ENCODE data around the gene HS3ST5. TPM values are rescaled to one million over a fixed set of nuclear protein-coding genes. Genes with fewer than 3 reads are reported as not detected.

The HS3ST5 gene, protein sequence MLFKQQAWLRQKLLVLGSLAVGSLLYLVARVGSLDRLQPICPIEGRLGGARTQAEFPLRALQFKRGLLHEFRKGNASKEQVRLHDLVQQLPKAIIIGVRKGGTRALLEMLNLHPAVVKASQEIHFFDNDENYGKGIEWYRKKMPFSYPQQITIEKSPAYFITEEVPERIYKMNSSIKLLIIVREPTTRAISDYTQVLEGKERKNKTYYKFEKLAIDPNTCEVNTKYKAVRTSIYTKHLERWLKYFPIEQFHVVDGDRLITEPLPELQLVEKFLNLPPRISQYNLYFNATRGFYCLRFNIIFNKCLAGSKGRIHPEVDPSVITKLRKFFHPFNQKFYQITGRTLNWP
- not detected for total RNA-seq

DNA sequence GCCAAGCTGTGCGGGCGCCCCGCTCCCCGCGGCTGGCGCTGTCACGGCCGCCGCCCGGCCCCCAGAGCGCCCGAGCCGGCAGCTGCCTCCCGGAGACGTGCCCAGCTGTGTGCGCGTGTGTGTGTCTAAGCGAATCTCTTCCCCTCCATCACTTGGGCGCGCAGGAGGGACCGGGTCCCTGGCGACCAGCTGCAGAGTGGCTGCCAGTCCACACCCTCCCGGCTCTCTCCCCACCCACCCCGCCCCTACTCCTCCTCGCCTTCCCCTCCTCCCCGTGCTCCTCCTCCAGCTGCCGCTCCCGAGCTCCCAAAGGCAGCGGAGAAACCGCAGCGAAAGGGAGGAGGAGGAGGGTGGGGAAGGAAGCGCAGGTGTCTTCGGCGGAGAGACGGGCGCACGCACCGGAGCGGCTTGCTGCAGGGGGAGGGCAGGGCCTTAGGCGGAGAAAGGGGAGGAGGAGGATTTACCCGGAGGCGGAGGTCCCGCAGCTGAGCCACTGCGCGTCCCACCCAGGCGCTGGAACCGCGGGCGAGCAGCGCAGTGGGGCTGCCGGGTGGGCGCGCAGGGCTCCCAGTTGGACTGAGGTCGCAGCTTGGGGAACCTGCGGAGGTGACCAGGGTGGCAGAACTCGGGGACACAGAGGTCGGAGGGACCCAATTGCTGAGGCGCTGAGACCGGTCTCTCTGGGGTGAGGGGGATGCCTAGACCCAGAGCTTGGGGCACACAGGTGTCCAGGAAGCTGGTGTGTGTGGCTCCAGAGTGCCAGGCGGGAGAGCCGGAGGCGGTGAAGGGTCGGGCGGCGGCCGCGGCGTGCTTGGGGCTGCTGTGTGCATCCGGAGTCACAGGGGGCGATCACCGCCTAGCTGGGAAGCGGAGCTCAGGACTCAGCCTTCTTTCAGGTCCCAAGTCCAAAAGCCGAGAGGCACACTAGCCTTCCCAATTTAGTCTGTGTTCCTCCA lies at the start of gene HS3ST5:
Gene HS3ST5, minus strand, starts transcription at position 198 of the 956 bp plus-strand sequence. CDS start 280,178 bp downstream, outside the sequence.
- Mint-ChIP-seq H3K4me1 (ENCODE audit: low read depth) (peaks cover 3% of the 10 kb centered on the region), H3K9me3 (no peaks in the 10 kb centered on the region), H3K36me3 (ENCODE audit: insufficient read depth) (no peaks in the 10 kb centered on the region), H3K27me3 (ENCODE audit: low read depth) (peaks cover 38% of the 10 kb centered on the region), H3K4me3 (peak within 1 kb of the TSS; percentile 12)
- ATAC-seq (peak in 1 of 2 donors; percentile 44), DNase-seq (no peak)

DNA sequence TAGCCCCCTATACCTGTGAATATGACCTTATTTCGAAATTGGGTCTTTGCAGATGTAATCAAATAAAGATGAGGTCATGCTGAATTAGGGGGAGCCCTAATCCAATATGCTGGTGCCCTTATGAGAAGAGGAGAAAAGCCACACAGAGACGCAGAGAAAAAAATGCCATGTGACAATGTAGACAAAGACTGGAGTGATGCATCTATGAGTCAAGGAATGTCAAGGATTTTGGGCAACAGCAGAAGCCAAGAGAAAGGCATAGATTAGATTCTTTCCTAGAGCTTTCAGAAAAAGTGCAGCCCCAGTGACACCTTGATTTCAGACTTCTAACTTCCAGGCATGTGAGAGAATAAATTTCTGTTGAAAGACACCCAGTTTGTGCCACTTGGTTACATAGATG lies 47.4 kb upstream of the HS3ST5 start:
- DNase-seq = no peak
- Mint-ChIP-seq H3K36me3 (ENCODE audit: insufficient read depth) (no peaks in the 10 kb centered on the region), H3K4me3 (no peak overlapping the region), H3K27me3 (ENCODE audit: low read depth) (no peaks in the 10 kb centered on the region), H3K9me3 (no peaks in the 10 kb centered on the region), H3K4me1 (ENCODE audit: low read depth) (no peaks in the 10 kb centered on the region)
- no peak for ATAC-seq

DNA sequence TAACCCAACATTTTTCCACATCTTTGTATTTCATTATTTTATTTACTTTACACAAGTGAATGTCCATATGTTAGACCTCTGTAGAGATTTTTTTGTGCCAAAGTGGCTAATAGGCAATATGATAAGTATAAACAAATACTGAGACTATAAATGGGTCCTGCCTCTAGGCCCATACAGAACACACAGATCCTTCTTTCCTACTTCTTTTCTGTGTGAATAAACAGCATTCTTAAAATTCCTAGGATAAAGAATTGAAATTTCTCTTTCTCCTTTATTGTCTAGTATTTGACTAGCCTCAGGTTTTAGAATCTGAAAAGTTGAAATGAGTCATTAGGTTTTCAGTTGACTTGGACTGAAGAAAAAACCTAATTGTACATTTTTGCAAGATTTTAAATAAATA lies 46.3 kb upstream of the HS3ST5 start:
- Mint-ChIP-seq H3K4me1 (ENCODE audit: low read depth) (no peaks in the 10 kb centered on the region), H3K9me3 (no peaks in the 10 kb centered on the region), H3K4me3 (no peak overlapping the region), H3K36me3 (ENCODE audit: insufficient read depth) (no peaks in the 10 kb centered on the region), H3K27me3 (ENCODE audit: low read depth) (no peaks in the 10 kb centered on the region)
- DNase-seq (no peak), ATAC-seq (no peak)

DNA sequence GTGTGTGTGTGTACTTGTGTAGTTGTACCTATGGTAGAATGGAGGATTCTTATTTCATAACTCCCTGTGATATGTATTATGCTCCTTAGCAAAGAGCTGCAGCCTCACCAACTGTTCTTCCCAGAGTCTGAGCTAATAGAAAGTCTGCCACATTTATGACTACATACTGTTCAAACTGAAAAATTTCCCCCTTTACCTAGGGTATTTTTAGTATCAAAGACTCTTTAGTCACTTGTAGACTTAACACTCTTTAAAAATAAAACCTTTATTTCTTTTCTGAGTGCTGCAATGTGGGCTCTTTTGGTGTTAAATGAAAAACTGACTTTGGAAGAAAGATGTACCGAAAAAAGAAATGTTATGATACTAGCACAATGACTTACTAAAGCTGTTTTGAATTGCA lies 39.6 kb upstream of the HS3ST5 start:
- Mint-ChIP-seq H3K4me3 (no peak overlapping the region), H3K36me3 (ENCODE audit: insufficient read depth) (no peaks in the 10 kb centered on the region), H3K9me3 (no peaks in the 10 kb centered on the region), H3K27me3 (ENCODE audit: low read depth) (no peaks in the 10 kb centered on the region), H3K4me1 (ENCODE audit: low read depth) (no peaks in the 10 kb centered on the region)
- no peak for DNase-seq
- ATAC-seq = no peak

DNA sequence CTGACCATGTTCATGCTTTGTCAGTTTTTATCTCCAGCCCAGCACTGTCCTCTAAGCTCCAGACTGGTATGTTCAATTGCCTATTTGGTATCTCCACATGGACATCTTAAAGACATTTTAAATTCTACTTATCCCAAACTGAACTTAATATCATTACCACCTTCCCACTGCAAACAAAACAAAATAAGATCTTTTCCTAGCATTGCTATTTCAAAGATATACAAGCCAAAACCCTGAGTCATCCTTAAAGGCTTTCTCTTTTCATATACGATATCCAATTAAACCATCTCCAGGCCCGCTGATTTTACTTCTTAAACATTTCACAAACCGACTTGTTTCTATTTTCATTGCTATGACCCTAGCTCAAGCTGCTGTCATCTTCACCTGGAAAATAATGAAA lies 35.1 kb upstream of the HS3ST5 start:
- ATAC-seq (no peak), DNase-seq (no peak)
- Mint-ChIP-seq H3K36me3 (ENCODE audit: insufficient read depth) (no peaks in the 10 kb centered on the region), H3K27me3 (ENCODE audit: low read depth) (no peaks in the 10 kb centered on the region), H3K4me1 (ENCODE audit: low read depth) (no peaks in the 10 kb centered on the region), H3K9me3 (no peaks in the 10 kb centered on the region), H3K4me3 (no peak overlapping the region)

DNA sequence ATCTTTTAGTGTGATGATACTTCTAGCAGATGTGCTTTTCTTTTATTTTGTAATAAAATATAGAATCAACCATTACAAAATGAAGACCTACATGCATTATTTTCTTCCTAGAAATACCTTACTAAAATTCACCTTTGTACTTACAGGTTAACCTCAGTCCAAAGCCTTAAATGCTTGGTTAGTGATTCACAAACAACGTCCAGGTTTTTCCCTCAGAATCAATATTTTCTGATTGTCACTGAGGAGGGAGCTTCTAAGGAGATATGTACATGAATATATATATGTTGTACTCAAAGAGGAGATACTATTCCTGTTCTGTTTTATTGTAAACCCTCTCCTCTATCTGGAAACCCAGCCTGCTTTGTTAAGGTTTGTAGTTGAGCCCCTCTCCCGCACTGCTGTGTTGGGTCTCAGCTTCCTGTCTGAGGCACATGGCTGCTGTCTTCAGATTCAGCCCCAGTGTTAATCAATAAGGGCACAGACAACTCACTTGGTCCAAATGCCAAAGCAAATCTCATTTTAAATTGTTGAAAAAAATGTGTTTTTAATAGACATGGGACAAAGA lies 33.9 kb upstream of the HS3ST5 start:
- no peaks in the 10 kb centered on the region for H3K9me3 Mint-ChIP-seq
- no peaks in the 10 kb centered on the region for H3K27me3 Mint-ChIP-seq (ENCODE audit: low read depth)
- no peak overlapping the region for H3K4me3 Mint-ChIP-seq
- no peaks in the 10 kb centered on the region for H3K4me1 Mint-ChIP-seq (ENCODE audit: low read depth)
- DNase-seq = no peak
- H3K36me3 Mint-ChIP-seq (ENCODE audit: insufficient read depth) = no peaks in the 10 kb centered on the region
- ATAC-seq = no peak

DNA sequence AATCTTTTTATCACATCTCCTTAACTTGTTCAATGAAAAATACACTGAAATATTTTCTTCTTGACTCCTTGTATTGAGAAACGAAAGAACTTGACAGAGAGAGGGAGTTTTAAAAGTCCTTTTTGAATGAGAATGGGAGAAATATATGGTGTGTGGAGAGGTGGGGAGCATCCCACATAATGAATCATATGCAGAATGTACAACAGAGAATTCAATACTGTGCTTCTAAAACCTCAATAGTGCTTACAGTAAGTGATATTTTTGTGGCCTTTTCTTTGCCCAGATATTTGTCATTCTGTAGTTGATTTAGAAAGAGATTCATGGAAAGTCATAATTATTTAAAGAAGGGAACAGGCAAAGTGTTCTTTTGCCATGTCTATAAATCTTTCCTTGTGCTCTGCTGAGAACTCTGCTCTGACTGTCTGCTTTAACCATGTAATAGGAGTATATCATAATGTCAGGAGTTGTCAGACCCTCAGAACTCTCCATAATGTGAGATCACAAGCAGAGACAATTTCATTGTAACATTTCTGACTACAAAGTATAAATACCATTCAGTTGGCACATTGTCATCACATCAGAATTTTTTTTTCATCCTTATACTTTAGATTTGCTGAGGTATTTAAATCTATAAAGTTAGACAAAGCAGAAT lies 32.8 kb upstream of the HS3ST5 start:
- no peaks in the 10 kb centered on the region for H3K4me1 Mint-ChIP-seq (ENCODE audit: low read depth)
- DNase-seq = no peak

DNA sequence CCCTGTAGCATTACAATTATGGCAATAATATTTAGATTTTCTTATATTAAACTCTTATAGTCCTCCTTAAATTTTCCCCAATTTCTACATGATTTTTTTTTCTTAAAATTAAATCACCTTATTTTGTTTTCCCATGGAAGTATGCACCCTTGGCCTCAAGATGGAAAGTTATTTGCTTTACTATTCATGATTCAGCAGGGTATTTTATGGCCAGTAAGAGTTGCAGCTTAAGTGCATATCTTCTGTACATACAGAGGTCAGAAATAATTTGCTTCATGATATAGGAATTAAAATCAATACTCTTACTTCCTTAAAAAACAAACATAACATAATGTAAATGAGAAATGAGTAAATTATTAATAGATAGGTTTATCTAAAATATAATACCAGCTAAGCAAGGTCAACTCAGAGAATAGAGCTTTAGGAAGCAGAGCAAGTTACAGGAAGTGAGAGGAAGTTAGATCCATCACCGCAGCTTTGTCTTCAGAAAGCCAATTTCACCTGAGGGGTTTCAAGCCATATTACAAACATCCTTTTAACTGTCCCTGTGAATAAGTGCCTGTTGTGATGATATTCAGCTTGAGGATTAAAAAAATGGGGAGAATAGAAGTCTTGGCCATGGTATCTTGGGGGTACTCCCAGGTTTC lies 24.6 kb upstream of the HS3ST5 start:
- Mint-ChIP-seq H3K4me1 (ENCODE audit: low read depth) (no peaks in the 10 kb centered on the region), H3K36me3 (ENCODE audit: insufficient read depth) (no peaks in the 10 kb centered on the region), H3K4me3 (no peak overlapping the region), H3K9me3 (no peaks in the 10 kb centered on the region), H3K27me3 (ENCODE audit: low read depth) (peaks cover 3% of the 10 kb centered on the region)
- ATAC-seq (no peak), DNase-seq (no peak)

More for the DNA sequence above, 32.8 kb upstream of the HS3ST5 start:
- ATAC-seq = no peak
- Mint-ChIP-seq H3K36me3 (ENCODE audit: insufficient read depth) (no peaks in the 10 kb centered on the region), H3K9me3 (no peaks in the 10 kb centered on the region), H3K4me3 (no peak overlapping the region), H3K27me3 (ENCODE audit: low read depth) (no peaks in the 10 kb centered on the region)

DNA sequence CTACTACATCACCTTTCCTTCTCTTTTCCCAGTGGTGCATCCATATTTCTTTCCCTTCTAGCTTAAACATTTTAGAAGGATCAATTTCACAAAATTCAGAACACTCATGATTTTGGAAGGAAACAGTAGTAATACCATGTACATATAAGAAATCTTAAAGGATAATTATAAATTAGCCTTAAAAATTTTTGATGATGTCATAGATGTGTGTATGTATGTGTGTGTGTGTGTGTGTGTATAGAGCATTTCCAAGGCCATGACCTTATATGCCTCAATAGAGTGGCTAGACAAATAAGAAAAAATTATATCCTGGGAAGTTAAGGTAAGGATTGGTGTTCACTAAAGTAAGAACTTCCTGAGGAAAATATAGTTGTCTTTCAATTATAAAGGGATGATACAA lies 24.1 kb upstream of the HS3ST5 start:
- ATAC-seq = no peak
- DNase-seq = no peak
- no peaks in the 10 kb centered on the region for H3K4me1 Mint-ChIP-seq (ENCODE audit: low read depth)
- H3K4me3 Mint-ChIP-seq = no peak overlapping the region
- H3K36me3 Mint-ChIP-seq (ENCODE audit: insufficient read depth) = no peaks in the 10 kb centered on the region
- H3K9me3 Mint-ChIP-seq = no peaks in the 10 kb centered on the region
- H3K27me3 Mint-ChIP-seq (ENCODE audit: low read depth) = peaks cover 3% of the 10 kb centered on the region

DNA sequence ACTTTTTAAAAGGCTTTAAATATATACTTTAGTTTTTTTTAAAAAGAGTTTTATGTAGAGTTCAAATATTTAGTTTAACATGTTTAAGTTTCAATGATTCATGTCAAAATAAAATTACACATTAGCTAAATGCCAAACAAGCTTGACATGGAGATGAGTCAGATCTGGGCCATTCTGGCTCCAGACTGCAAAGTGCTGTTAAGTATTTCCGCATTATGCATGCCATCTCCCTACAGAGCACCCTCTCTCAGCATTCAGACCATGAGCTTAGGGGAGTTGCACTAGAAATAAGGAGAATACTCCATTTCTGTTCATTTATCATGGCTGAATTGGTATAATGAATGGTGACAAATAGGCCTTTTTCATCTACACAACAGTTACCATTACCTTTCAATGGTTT lies 21.5 kb upstream of the HS3ST5 start:
- no peaks in the 10 kb centered on the region for H3K4me1 Mint-ChIP-seq (ENCODE audit: low read depth)
- H3K27me3 Mint-ChIP-seq (ENCODE audit: low read depth) = peaks cover 3% of the 10 kb centered on the region
- no peaks in the 10 kb centered on the region for H3K36me3 Mint-ChIP-seq (ENCODE audit: insufficient read depth)
- DNase-seq = no peak
- no peaks in the 10 kb centered on the region for H3K9me3 Mint-ChIP-seq
- no peak for ATAC-seq
- no peak overlapping the region for H3K4me3 Mint-ChIP-seq

DNA sequence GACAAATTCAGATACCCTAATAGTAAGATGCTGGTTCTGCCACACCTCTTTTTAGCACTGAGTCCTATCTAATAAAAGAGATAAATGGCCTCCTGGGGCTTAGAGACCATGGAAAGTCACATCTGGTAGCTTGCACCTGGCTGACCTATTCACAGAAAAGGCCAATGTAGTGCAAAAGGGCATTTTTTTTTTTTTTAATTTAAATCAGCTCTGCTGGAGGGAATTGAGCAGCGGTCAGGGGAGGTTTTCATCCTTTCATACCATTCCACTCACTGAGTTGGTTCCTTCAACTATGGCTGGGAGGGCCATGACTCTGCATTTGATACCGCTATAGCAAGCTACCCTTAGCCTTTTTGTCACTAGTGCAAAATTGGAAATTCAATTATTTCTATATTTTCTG lies 20.1 kb upstream of the HS3ST5 start:
- no peak for ATAC-seq
- no peak for DNase-seq
- H3K4me3 Mint-ChIP-seq = no peak overlapping the region
- H3K9me3 Mint-ChIP-seq = no peaks in the 10 kb centered on the region
- no peaks in the 10 kb centered on the region for H3K4me1 Mint-ChIP-seq (ENCODE audit: low read depth)
- H3K27me3 Mint-ChIP-seq (ENCODE audit: low read depth) = peaks cover 3% of the 10 kb centered on the region
- no peaks in the 10 kb centered on the region for H3K36me3 Mint-ChIP-seq (ENCODE audit: insufficient read depth)

DNA sequence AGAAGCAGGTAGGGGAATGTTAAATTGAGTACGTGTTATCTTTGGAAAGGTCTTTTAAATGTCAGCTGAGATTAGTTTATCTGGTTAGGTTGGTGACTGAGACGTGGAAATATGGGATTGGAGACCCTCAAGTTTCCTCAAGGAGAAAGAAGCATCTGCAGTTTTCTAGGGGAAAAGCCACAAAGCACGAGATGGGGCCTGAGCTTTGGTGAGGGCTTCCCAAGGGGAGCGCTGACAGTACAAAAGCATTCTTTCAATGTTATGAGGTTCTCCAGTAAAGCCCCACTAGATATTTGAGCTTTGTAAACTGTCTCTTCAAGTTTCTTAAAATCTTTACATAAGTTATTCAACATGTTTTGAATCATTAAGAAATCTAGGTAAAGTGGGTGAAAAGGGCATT lies 19.6 kb upstream of the HS3ST5 start:
- Mint-ChIP-seq H3K27me3 (ENCODE audit: low read depth) (peaks cover 3% of the 10 kb centered on the region), H3K4me3 (no peak overlapping the region), H3K4me1 (ENCODE audit: low read depth) (no peaks in the 10 kb centered on the region), H3K9me3 (no peaks in the 10 kb centered on the region), H3K36me3 (ENCODE audit: insufficient read depth) (no peaks in the 10 kb centered on the region)
- ATAC-seq (no peak), DNase-seq (no peak)

DNA sequence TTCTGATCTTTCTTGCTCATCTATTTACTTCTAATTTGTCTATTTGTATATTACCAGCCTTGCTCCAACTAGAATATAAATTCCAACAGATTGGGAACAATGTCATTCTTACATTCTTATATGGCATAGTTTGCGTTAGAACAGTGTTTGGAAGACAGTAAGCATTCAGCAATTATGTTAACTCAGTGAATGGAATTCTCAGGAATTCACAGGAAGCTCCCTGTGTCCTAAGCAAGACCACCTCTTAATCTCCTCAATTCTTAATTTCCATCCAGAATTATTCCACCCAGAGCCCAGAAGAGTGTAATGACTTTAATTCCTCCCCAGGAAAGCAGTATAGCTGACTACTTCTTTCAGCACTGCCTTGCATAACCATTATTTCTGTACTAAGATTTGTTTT lies 18.2 kb upstream of the HS3ST5 start:
- H3K36me3 Mint-ChIP-seq (ENCODE audit: insufficient read depth) = no peaks in the 10 kb centered on the region
- no peak overlapping the region for H3K4me3 Mint-ChIP-seq
- peaks cover 3% of the 10 kb centered on the region for H3K27me3 Mint-ChIP-seq (ENCODE audit: low read depth)
- ATAC-seq = no peak
- no peak for DNase-seq
- no peaks in the 10 kb centered on the region for H3K4me1 Mint-ChIP-seq (ENCODE audit: low read depth)
- no peaks in the 10 kb centered on the region for H3K9me3 Mint-ChIP-seq

DNA sequence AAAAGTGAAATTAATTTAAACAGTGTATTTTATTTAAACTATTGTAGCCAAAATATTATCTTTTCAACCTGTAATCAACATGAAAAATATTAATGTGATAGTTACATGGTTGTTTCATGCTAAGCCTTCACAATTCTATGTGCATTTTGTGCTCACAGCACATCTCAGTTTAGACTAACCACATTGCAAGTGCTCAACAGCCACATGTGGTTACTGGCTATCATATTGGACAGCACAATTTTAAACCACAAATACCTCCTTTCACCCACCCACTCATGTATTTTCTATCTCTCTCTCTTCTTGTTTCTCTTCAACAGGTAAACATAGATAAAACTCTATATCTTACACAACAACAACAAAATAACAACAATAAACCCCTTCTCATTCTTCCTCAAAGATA lies 12.5 kb upstream of the HS3ST5 start:
- ATAC-seq (no peak), DNase-seq (no peak)
- Mint-ChIP-seq H3K36me3 (ENCODE audit: insufficient read depth) (no peaks in the 10 kb centered on the region), H3K4me3 (no peak overlapping the region), H3K27me3 (ENCODE audit: low read depth) (no peaks in the 10 kb centered on the region), H3K4me1 (ENCODE audit: low read depth) (no peaks in the 10 kb centered on the region), H3K9me3 (no peaks in the 10 kb centered on the region)

Measured in activated T-cell treated with anti-CD3 and anti-CD28 coated beads, Interleukin-2, amount 50 U/mL, for 4 hours (primary cell).